Fibroblast of lung (primary cell): ENCODE results near the gene SAMD8. TPM values are rescaled to one million over a fixed set of nuclear protein-coding genes. Genes with fewer than 3 reads are reported as not detected.

ENCODE experiments used
- DNase-seq, 2 donors: peaks; one replicate each; pipeline versions ENCODE4 v3.0.0 to v3.0.0-alpha.2; 2010; ENCODE audit warnings: low read depth in 2 of 2
- H2AFZ ChIP-seq: 2 replicates; pipeline ENCODE4 v1.5.1; 2012; ENCODE audit warnings: low read length, control low read depth, inconsistent platforms
- H3K27ac ChIP-seq: 2 replicates; pipeline ENCODE4 v1.5.1; 2011; ENCODE audit warnings: low read length, control low read depth; ENCODE audit not compliant: insufficient read depth
- H3K27me3 ChIP-seq: 2 replicates; pipeline ENCODE4 v1.5.1; 2011; ENCODE audit warnings: mild to moderate bottlenecking, low read length; ENCODE audit not compliant: control insufficient read depth, insufficient read depth
- H3K36me3 ChIP-seq: 2 replicates; pipeline ENCODE4 v1.5.1; 2011; ENCODE audit warnings: low read length; ENCODE audit not compliant: control insufficient read depth, insufficient read depth
- H3K4me1 ChIP-seq: 2 replicates; pipeline ENCODE4 v1.5.1; 2011; ENCODE audit warnings: low read length; ENCODE audit not compliant: control insufficient read depth, insufficient read depth; ENCODE audit errors: extremely low read depth
- H3K4me2 ChIP-seq: 2 replicates; pipeline ENCODE4 v1.5.1; 2011; ENCODE audit warnings: low read length, control low read depth; ENCODE audit not compliant: insufficient read depth; ENCODE audit errors: extremely low read depth
- H3K4me3 ChIP-seq, 4 experiments: fragments of 200-600 bp in 1 of 4; sonication (generic) in 1 of 4; replicated peaks in 1 of 4; 2 replicates each; pipeline ENCODE4 v1.5.1; 2011 to 2016; ENCODE audit warnings: low read length in 4 of 4, low read depth in 3 of 4, mild to moderate bottlenecking in 3 of 4, control low read depth in 2 of 4, inconsistent platforms in 1 of 4, mixed read lengths in 1 of 4; ENCODE audit not compliant: insufficient read depth in 1 of 4; ENCODE audit errors: control extremely low read depth in 1 of 4
- H3K79me2 ChIP-seq: 2 replicates; pipeline ENCODE4 v1.5.1; 2012; ENCODE audit warnings: mild to moderate bottlenecking, low read length, inconsistent platforms; ENCODE audit not compliant: control insufficient read depth, insufficient read depth
- H3K9ac ChIP-seq: 2 replicates; pipeline ENCODE4 v1.5.1; 2011; ENCODE audit warnings: mild to moderate bottlenecking, low read length, control low read depth; ENCODE audit not compliant: insufficient read depth
- H3K9me3 ChIP-seq: 2 replicates; pipeline ENCODE4 v1.5.1; 2012; ENCODE audit warnings: low read depth, low read length; ENCODE audit not compliant: control insufficient read depth, insufficient read depth
- H4K20me1 ChIP-seq: 2 replicates; pipeline ENCODE4 v1.5.1; 2011; ENCODE audit warnings: low read length; ENCODE audit not compliant: control insufficient read depth, insufficient read depth; ENCODE audit errors: extremely low read depth
- EZH2 ChIP-seq: IDR thresholded peaks from 2 replicates; pipeline ENCODE4 v1.5.1; 2012; ENCODE audit warnings: low read length, control low read depth, mild to moderate bottlenecking; ENCODE audit errors: missing control alignments
- polyA plus RNA-seq, 2 donors: library from polyadenylated mRNA; depleted of rRNA in 1 of 2; stranded (reverse) in 1 of 2; unstranded in 1 of 2; fragments of >200 nt; gene quantifications; 2 replicates each; pipeline ENCODE4 v1.2.1, GENCODE V29; 2011 to 2012; ENCODE audit warnings: missing spikeins in 1 of 2
- total RNA-seq: library from RNA; depleted of rRNA; stranded (reverse); fragments of >200 nt; gene quantifications from 2 replicates; pipeline ENCODE4 v1.2.1, GENCODE V29; 2014
- TF ChIP-seq, protein P1 (sequence below), 2 donors: IDR thresholded peaks in 1 of 2; conservative IDR thresholded peaks in 1 of 2; 1 replicate in 1 of 2; 2 replicates in 1 of 2; pipeline ENCODE4 v1.5.1; 2011 to 2012; ENCODE audit warnings: low read length in 2 of 2, control low read depth in 1 of 2, inconsistent platforms in 1 of 2, low read depth in 1 of 2, mild to moderate bottlenecking in 1 of 2

Gene SAMD8
- total and polyA plus RNA-seq, 2 donors (not counting 1 experiment from before 2014, with no cell fraction given): 32.5 to 51.5 TPM

DNA sequence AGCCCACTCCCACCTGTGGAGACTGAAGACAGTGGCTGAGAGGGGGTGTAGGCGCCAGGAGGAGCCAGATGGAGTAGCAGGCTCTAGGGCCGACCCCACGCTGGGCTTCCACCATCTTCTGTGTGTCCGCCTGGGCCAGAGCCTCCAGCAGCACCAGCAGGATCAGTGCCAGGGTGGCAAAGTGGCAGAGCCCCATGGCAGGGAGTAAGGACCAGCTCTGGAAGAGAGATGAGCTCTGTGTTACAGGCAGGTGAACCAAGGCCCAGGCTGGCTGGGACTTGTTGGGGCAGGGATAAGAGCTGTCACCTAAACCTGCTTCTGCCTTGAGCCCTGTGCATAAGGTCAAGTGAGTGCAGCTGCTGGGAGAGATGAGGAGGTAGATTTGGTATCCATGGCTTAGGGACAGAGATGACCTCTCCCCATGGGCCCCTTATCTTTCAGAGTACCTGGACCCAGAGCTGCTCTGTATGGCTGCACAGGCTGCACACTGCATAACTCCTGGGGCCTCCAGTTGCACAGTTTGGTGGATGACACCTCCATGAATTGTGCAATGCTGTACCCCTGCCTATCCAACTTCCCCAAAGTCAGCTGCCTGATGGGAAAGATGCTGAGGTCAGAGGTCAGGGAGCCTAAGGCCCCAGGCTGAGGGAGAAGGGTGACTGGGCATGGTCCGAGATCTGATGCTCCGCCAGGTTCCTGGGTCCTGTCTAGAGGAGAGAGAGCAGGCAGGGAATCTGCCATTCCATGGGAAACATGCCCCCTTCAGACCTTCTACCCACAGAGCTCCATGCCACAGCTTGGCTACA, 7.4 kb upstream of the SAMD8 start:
- H3K4me3 ChIP-seq: no peak overlapping the region
- H3K4me2 ChIP-seq: no peak overlapping the region
- H3K4me1 ChIP-seq: no peaks in the 10 kb centered on the region
- no peaks in the 10 kb centered on the region for H3K27me3 ChIP-seq
- TF ChIP-seq, protein P1, sequence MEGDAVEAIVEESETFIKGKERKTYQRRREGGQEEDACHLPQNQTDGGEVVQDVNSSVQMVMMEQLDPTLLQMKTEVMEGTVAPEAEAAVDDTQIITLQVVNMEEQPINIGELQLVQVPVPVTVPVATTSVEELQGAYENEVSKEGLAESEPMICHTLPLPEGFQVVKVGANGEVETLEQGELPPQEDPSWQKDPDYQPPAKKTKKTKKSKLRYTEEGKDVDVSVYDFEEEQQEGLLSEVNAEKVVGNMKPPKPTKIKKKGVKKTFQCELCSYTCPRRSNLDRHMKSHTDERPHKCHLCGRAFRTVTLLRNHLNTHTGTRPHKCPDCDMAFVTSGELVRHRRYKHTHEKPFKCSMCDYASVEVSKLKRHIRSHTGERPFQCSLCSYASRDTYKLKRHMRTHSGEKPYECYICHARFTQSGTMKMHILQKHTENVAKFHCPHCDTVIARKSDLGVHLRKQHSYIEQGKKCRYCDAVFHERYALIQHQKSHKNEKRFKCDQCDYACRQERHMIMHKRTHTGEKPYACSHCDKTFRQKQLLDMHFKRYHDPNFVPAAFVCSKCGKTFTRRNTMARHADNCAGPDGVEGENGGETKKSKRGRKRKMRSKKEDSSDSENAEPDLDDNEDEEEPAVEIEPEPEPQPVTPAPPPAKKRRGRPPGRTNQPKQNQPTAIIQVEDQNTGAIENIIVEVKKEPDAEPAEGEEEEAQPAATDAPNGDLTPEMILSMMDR (conservative IDR thresholded peaks at IDR 0.05 in 1 of 2, IDR thresholded peaks at IDR 0.05 in 1 of 2; ENCODE audit: low read depth in 1 of 2, low read length in 2 of 2): no peak
- TF ChIP-seq EZH2: no peak
- no peaks in the 10 kb centered on the region for H4K20me1 ChIP-seq
- no peak for DNase-seq
- no peaks in the 10 kb centered on the region for H3K79me2 ChIP-seq
- no peaks in the 10 kb centered on the region for H3K36me3 ChIP-seq
- H3K9me3 ChIP-seq: no peaks in the 10 kb centered on the region
- H2AFZ ChIP-seq: no peak overlapping the region
- H3K27ac ChIP-seq: no peak overlapping the region
- no peak overlapping the region for H3K9ac ChIP-seq

DNA sequence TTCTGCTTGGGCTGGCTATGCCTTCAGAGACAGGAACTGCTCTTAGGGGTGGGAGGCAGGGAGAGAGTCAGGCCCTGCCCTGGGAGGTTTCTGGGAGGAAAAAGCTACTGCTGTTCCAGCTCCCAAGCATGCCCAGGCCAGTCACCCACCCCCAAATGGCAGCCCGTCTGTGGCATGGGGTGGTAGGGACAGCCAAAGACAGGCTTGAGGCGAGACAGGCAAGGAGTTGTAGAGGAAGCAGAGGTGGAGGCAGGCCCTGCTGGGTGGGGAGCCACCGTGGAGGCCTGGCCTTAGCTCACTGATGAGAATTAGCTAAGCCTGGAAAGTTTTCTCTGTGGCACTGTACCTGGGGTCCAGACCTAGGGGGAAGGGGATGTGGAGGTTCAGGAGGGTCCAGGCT, 6.6 kb upstream of the SAMD8 start:
- Histone ChIP-seq H3K4me3 (no peak overlapping the region), H3K79me2 (no peaks in the 10 kb centered on the region), H3K9ac (no peak overlapping the region), H3K36me3 (no peaks in the 10 kb centered on the region), H3K27ac (no peak overlapping the region), H3K4me1 (no peaks in the 10 kb centered on the region), H2AFZ (no peak overlapping the region), H3K27me3 (no peaks in the 10 kb centered on the region), H3K9me3 (no peaks in the 10 kb centered on the region), H4K20me1 (no peaks in the 10 kb centered on the region), H3K4me2 (no peak overlapping the region)
- TF ChIP-seq, protein P1 (conservative IDR thresholded peaks at IDR 0.05 in 1 of 2, IDR thresholded peaks at IDR 0.05 in 1 of 2; ENCODE audit: low read depth in 1 of 2, low read length in 2 of 2): no peak
- TF ChIP-seq EZH2: no peak
- no peak for DNase-seq

DNA sequence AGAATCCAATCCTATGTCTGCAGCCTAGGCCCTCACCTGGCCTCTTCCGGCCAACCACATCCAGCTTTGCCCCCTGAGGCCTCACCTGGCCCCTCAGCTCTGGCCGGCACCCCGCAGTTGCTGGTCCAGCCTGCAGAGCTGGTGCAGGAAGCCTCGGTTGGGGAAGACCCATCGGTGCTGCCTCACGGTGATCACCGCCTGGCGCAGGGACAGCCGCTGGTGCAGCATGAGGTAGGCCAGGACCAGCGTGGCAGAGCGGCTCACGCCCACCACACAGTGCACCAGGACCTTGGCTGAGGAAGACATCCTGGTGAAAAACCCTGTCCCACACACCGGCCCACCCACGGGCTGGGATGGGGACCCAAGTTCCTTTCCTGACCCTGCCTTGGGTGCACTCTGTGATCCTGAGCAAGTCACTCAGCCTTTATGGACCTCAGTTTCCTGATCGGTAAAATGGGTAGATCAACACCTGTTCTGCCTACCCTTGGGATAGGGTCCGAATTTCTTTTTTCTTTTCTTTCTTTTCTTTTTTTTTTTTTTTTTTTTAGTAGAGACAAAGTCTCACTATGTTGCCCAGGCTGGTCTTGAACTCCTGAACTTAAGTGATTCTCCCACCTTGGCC, 5.8 kb upstream of the SAMD8 start:
- TF ChIP-seq, protein P1 (conservative IDR thresholded peaks at IDR 0.05 in 1 of 2, IDR thresholded peaks at IDR 0.05 in 1 of 2; ENCODE audit: low read depth in 1 of 2, low read length in 2 of 2): no peak
- TF ChIP-seq EZH2: no peak
- Histone ChIP-seq H3K36me3 (no peaks in the 10 kb centered on the region), H3K9me3 (no peaks in the 10 kb centered on the region), H3K79me2 (no peaks in the 10 kb centered on the region), H2AFZ (no peak overlapping the region), H3K27me3 (no peaks in the 10 kb centered on the region), H3K4me3 (no peak overlapping the region), H3K4me1 (no peaks in the 10 kb centered on the region), H3K9ac (no peak overlapping the region), H3K4me2 (no peak overlapping the region), H3K27ac (no peak overlapping the region), H4K20me1 (no peaks in the 10 kb centered on the region)
- DNase-seq: no peak
